ENCODE data around the gene CYTH1.
A peak's percentile ranks its signal among the peaks of the same experiment; 100 is the strongest.

Gene CYTH1

GRCh38 chr17:78794399-78794798 lies 12.3 kb upstream of the CYTH1 start:
- Histone ChIP-seq H3K4me3 (ENCODE audit: low read depth in 1 of 2, low read length in 2 of 2) (no peak overlapping the region), H3K9me3 (ENCODE audit: low read length) (no peaks in the 10 kb centered on the region), H3K27ac (ENCODE audit: low read depth, low read length) (no peak overlapping the region), H3K4me1 (ENCODE audit: insufficient read depth, low read length) (peaks cover 12% of the 10 kb centered on the region), H3K36me3 (ENCODE audit: insufficient read depth, low read length) (peaks cover 48% of the 10 kb centered on the region), H3K27me3 (ENCODE audit: control insufficient read depth in 1 of 2, insufficient read depth in 2 of 2, low read length in 2 of 2) (no peaks in the 10 kb centered on the region), H3K9ac (ENCODE audit: low read length) (no peak overlapping the region)

DNA sequence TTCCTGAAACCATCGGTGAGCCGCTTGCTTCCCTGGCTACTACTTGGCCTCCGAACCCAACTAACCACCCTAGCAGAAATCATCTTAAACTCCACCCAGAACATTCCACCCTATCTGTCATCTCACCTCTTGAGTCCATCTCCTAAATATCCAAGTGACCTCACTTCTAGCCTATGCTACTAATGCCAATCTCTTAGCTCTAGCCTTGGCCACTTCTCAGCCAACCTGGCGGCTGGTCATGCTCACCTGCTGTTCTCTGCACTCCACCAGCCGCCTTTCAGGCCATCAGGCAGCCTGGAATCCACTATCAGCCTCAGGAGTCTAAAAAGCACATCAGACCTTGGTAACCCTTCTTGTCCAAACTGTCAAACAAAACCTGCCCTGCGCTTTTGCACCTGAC lies 11.9 kb upstream of the CYTH1 start:
- Histone ChIP-seq H3K4me1 (ENCODE audit: insufficient read depth, low read length) (peaks cover 17% of the 10 kb centered on the region), H3K36me3 (ENCODE audit: insufficient read depth, low read length) (peaks cover 44% of the 10 kb centered on the region), H3K9me3 (ENCODE audit: low read length) (no peaks in the 10 kb centered on the region)

GRCh38 chr17:78793415-78793814 lies 11.3 kb upstream of the CYTH1 start:
- Histone ChIP-seq H3K9ac (ENCODE audit: low read length) (no peak overlapping the region), H3K4me3 (ENCODE audit: low read depth in 1 of 2, low read length in 2 of 2) (no peak overlapping the region), H3K27me3 (ENCODE audit: control insufficient read depth in 1 of 2, insufficient read depth in 2 of 2, low read length in 2 of 2) (no peaks in the 10 kb centered on the region), H3K36me3 (ENCODE audit: insufficient read depth, low read length) (peaks cover 38% of the 10 kb centered on the region), H3K27ac (ENCODE audit: low read depth, low read length) (no peak overlapping the region), H3K4me1 (ENCODE audit: insufficient read depth, low read length) (peaks cover 17% of the 10 kb centered on the region), H3K9me3 (ENCODE audit: low read length) (no peaks in the 10 kb centered on the region)

More for the DNA sequence above, 11.9 kb upstream of the CYTH1 start:
- H3K27ac ChIP-seq (ENCODE audit: low read depth, low read length): no peak overlapping the region
- no peak overlapping the region for H3K4me3 ChIP-seq (ENCODE audit: low read depth in 1 of 2, low read length in 2 of 2)
- H3K27me3 ChIP-seq (ENCODE audit: control insufficient read depth in 1 of 2, insufficient read depth in 2 of 2, low read length in 2 of 2): no peaks in the 10 kb centered on the region
- H3K9ac ChIP-seq (ENCODE audit: low read length): no peak overlapping the region

- peaks cover 25% of the 10 kb centered on the region for H3K36me3 ChIP-seq (ENCODE audit: insufficient read depth, low read length)
- no peaks in the 10 kb centered on the region for H3K9me3 ChIP-seq (ENCODE audit: low read length)
- H3K27me3 ChIP-seq (ENCODE audit: control insufficient read depth in 1 of 2, insufficient read depth in 2 of 2, low read length in 2 of 2): no peaks in the 10 kb centered on the region
- H3K9ac ChIP-seq (ENCODE audit: low read length): no peak overlapping the region
- H3K27ac ChIP-seq (ENCODE audit: low read depth, low read length): no peak overlapping the region
- peaks cover 17% of the 10 kb centered on the region for H3K4me1 ChIP-seq (ENCODE audit: insufficient read depth, low read length)
- H3K4me3 ChIP-seq (ENCODE audit: low read depth in 1 of 2, low read length in 2 of 2): no peak overlapping the region
Measured at GRCh38 chr17:78791840-78792709, 10.0 kb upstream of the CYTH1 start.

- Histone ChIP-seq H3K9me3 (ENCODE audit: low read length) (no peaks in the 10 kb centered on the region), H3K4me3 (ENCODE audit: low read depth in 1 of 2, low read length in 2 of 2) (no peak overlapping the region), H3K36me3 (ENCODE audit: insufficient read depth, low read length) (peaks cover 10% of the 10 kb centered on the region), H3K9ac (ENCODE audit: low read length) (no peak overlapping the region), H3K27me3 (ENCODE audit: control insufficient read depth in 1 of 2, insufficient read depth in 2 of 2, low read length in 2 of 2) (no peaks in the 10 kb centered on the region), H3K27ac (ENCODE audit: low read depth, low read length) (no peak overlapping the region), H3K4me1 (ENCODE audit: insufficient read depth, low read length) (peaks cover 17% of the 10 kb centered on the region)
Measured at GRCh38 chr17:78790552-78790951, 8.5 kb upstream of the CYTH1 start.

- H3K27me3 ChIP-seq (ENCODE audit: control insufficient read depth in 1 of 2, insufficient read depth in 2 of 2, low read length in 2 of 2): no peaks in the 10 kb centered on the region
- peaks cover 17% of the 10 kb centered on the region for H3K4me1 ChIP-seq (ENCODE audit: insufficient read depth, low read length)
- peak overlapping the region; percentile 4 for H3K27ac ChIP-seq (ENCODE audit: low read depth, low read length)
- no peaks in the 10 kb centered on the region for H3K9me3 ChIP-seq (ENCODE audit: low read length)
- H3K36me3 ChIP-seq (ENCODE audit: insufficient read depth, low read length): peaks cover 5% of the 10 kb centered on the region
- H3K9ac ChIP-seq (ENCODE audit: low read length): no peak overlapping the region
- H3K4me3 ChIP-seq (ENCODE audit: low read depth in 1 of 2, low read length in 2 of 2): no peak overlapping the region
Measured at GRCh38 chr17:78789663-78790181, 7.6 kb upstream of the CYTH1 start.

GRCh38 chr17:78789149-78789662 lies 7.1 kb upstream of the CYTH1 start:
- Histone ChIP-seq H3K4me1 (ENCODE audit: insufficient read depth, low read length) (peaks cover 17% of the 10 kb centered on the region), H3K9me3 (ENCODE audit: low read length) (no peaks in the 10 kb centered on the region), H3K36me3 (ENCODE audit: insufficient read depth, low read length) (peaks cover 1% of the 10 kb centered on the region), H3K27me3 (ENCODE audit: control insufficient read depth in 1 of 2, insufficient read depth in 2 of 2, low read length in 2 of 2) (no peaks in the 10 kb centered on the region), H3K27ac (ENCODE audit: low read depth, low read length) (peak overlapping the region; percentile 4), H3K9ac (ENCODE audit: low read length) (no peak overlapping the region), H3K4me3 (ENCODE audit: low read depth in 1 of 2, low read length in 2 of 2) (no peak overlapping the region)

- Histone ChIP-seq H3K9ac (ENCODE audit: low read length) (no peak overlapping the region), H3K36me3 (ENCODE audit: insufficient read depth, low read length) (no peaks in the 10 kb centered on the region), H3K4me1 (ENCODE audit: insufficient read depth, low read length) (peaks cover 17% of the 10 kb centered on the region), H3K27ac (ENCODE audit: low read depth, low read length) (no peak overlapping the region), H3K4me3 (ENCODE audit: low read depth in 1 of 2, low read length in 2 of 2) (no peak overlapping the region), H3K27me3 (ENCODE audit: control insufficient read depth in 1 of 2, insufficient read depth in 2 of 2, low read length in 2 of 2) (no peaks in the 10 kb centered on the region), H3K9me3 (ENCODE audit: low read length) (no peaks in the 10 kb centered on the region)
Measured at GRCh38 chr17:78788451-78788850, 6.4 kb upstream of the CYTH1 start.

GRCh38 chr17:78787444-78787843 lies 5.4 kb upstream of the CYTH1 start:
- Histone ChIP-seq H3K27me3 (ENCODE audit: control insufficient read depth in 1 of 2, insufficient read depth in 2 of 2, low read length in 2 of 2) (no peaks in the 10 kb centered on the region), H3K9me3 (ENCODE audit: low read length) (no peaks in the 10 kb centered on the region), H3K9ac (ENCODE audit: low read length) (no peak overlapping the region), H3K36me3 (ENCODE audit: insufficient read depth, low read length) (no peaks in the 10 kb centered on the region), H3K4me3 (ENCODE audit: low read depth in 1 of 2, low read length in 2 of 2) (no peak overlapping the region), H3K4me1 (ENCODE audit: insufficient read depth, low read length) (peaks cover 17% of the 10 kb centered on the region), H3K27ac (ENCODE audit: low read depth, low read length) (no peak overlapping the region)

GRCh38 chr17:78785663-78786057 lies 3.6 kb upstream of the CYTH1 start:
- H3K4me1 ChIP-seq (ENCODE audit: insufficient read depth, low read length): peaks cover 14% of the 10 kb centered on the region
- no peaks in the 10 kb centered on the region for H3K9me3 ChIP-seq (ENCODE audit: low read length)
- no peak overlapping the region for H3K9ac ChIP-seq (ENCODE audit: low read length)
- no peak overlapping the region for H3K27ac ChIP-seq (ENCODE audit: low read depth, low read length)
- H3K27me3 ChIP-seq (ENCODE audit: control insufficient read depth in 1 of 2, insufficient read depth in 2 of 2, low read length in 2 of 2): no peaks in the 10 kb centered on the region
- no peaks in the 10 kb centered on the region for H3K36me3 ChIP-seq (ENCODE audit: insufficient read depth, low read length)
- H3K4me3 ChIP-seq (ENCODE audit: low read depth in 1 of 2, low read length in 2 of 2): no peak overlapping the region

GRCh38 chr17:78785011-78785662 lies 3.1 kb upstream of the CYTH1 start:
- H3K36me3 ChIP-seq (ENCODE audit: insufficient read depth, low read length): no peaks in the 10 kb centered on the region
- no peaks in the 10 kb centered on the region for H3K9me3 ChIP-seq (ENCODE audit: low read length)
- H3K9ac ChIP-seq (ENCODE audit: low read length): no peak overlapping the region
- no peak overlapping the region for H3K27ac ChIP-seq (ENCODE audit: low read depth, low read length)
- H3K4me1 ChIP-seq (ENCODE audit: insufficient read depth, low read length): peaks cover 12% of the 10 kb centered on the region
- no peaks in the 10 kb centered on the region for H3K27me3 ChIP-seq (ENCODE audit: control insufficient read depth in 1 of 2, insufficient read depth in 2 of 2, low read length in 2 of 2)
- H3K4me3 ChIP-seq (ENCODE audit: low read depth in 1 of 2, low read length in 2 of 2): no peak overlapping the region

Data from muscle layer of colon (tissue), 2 donors.